CD8-positive, alpha-beta memory T cell (primary cell): ENCODE measurements around the gene ZP1. TPM values are rescaled to one million over a fixed set of nuclear protein-coding genes. Genes with fewer than 3 reads are reported as not detected.
A peak's percentile ranks its signal among the peaks of the same experiment; 100 is the strongest.

Source experiments
- CTCF ChIA-PET: fragments of 350-600 bp; sonication (Branson Sonifier 250); formaldehyde crosslinking; loops from one replicate; lab custom pipeline; 2021; ENCODE audit warnings: antibody characterized with exemption; lab: Charles Lee
- POLR2A ChIA-PET: fragments of 350-600 bp; sonication (Branson Sonifier 250); formaldehyde crosslinking; loops from one replicate; lab custom pipeline; 2021; ENCODE audit warnings: antibody characterized with exemption; lab: Charles Lee
- DNase-seq, 5 donors: peaks; one replicate each; pipeline versions ENCODE4 v3.0.0 to v3.0.0-alpha.2; 2020 to 2022; ENCODE audit warnings: mixed read lengths in 1 of 5
- H3K27ac ChIP-seq: one replicate; pipeline ENCODE4 v1.7.0; 2013; ENCODE audit warnings: low read depth, mild to moderate bottlenecking, low read length, moderate library complexity
- H3K27me3 ChIP-seq: 2 replicates; pipeline ENCODE4 v1.7.0; 2013; ENCODE audit warnings: low read length, mild to moderate bottlenecking; ENCODE audit not compliant: insufficient read depth, poor library complexity, severe bottlenecking
- H3K36me3 ChIP-seq: 2 replicates; pipeline ENCODE4 v1.7.0; 2013; ENCODE audit warnings: mild to moderate bottlenecking, low read length, moderate library complexity; ENCODE audit not compliant: insufficient read depth
- H3K4me1 ChIP-seq: 2 replicates; pipeline ENCODE4 v1.7.0; 2013; ENCODE audit warnings: mild to moderate bottlenecking, low read length, moderate library complexity; ENCODE audit not compliant: insufficient read depth
- H3K4me3 ChIP-seq: 2 replicates; pipeline ENCODE4 v1.7.0; 2013; ENCODE audit warnings: mild to moderate bottlenecking, low read length
- H3K9me3 ChIP-seq: 2 replicates; pipeline ENCODE4 v1.7.0; 2013; ENCODE audit warnings: mild to moderate bottlenecking, low read length
- H3K27ac Mint-ChIP-seq, 8 donors: one replicate each; pipeline ENCODE4 v1.8.0; 2020 to 2021; ENCODE audit warnings: mixed read lengths in 8 of 8, mild to moderate bottlenecking in 6 of 8, inconsistent platforms in 3 of 8, moderate library complexity in 3 of 8
- H3K27me3 Mint-ChIP-seq, 2 donors: one replicate each; pipeline ENCODE4 v1.8.0; 2020 to 2021; ENCODE audit warnings: mixed read lengths in 2 of 2, mild to moderate bottlenecking in 1 of 2, moderate library complexity in 1 of 2
- H3K36me3 Mint-ChIP-seq, 3 donors: one replicate each; pipeline ENCODE4 v1.8.0; 2020 to 2021; ENCODE audit warnings: mixed read lengths in 3 of 3, inconsistent platforms in 1 of 3, mild to moderate bottlenecking in 1 of 3
- H3K4me1 Mint-ChIP-seq, 3 donors: one replicate each; pipeline ENCODE4 v1.8.0; 2020 to 2021; ENCODE audit warnings: mixed read lengths in 3 of 3, inconsistent platforms in 1 of 3, mild to moderate bottlenecking in 1 of 3
- H3K4me3 Mint-ChIP-seq, 7 donors: one replicate each; pipeline ENCODE4 v1.8.0; 2020 to 2021; ENCODE audit warnings: mixed read lengths in 7 of 7, mild to moderate bottlenecking in 6 of 7, moderate library complexity in 4 of 7, inconsistent platforms in 2 of 7
- H3K9me3 Mint-ChIP-seq, 5 donors: one replicate each; pipeline ENCODE4 v1.8.0; 2020 to 2022; ENCODE audit warnings: mixed read lengths in 5 of 5, mild to moderate bottlenecking in 3 of 5, moderate library complexity in 2 of 5, inconsistent platforms in 1 of 5
- polyA plus RNA-seq: library from polyadenylated mRNA; unstranded; fragments of 300-500 nt; fragmentation: Illumina TruSeq; gene quantifications from one replicate; pipeline ENCODE4 v1.2.3, GENCODE V29; 2021
- total RNA-seq, 2 experiments: library from RNA; stranded (reverse); gene quantifications; one replicate each; pipeline ENCODE4 v1.2.3, GENCODE V29; 2021

The ZP1 gene
- total and polyA plus RNA-seq, 3 experiments from 2014 or later = 0.22 TPM; not detected in 2

DNA sequence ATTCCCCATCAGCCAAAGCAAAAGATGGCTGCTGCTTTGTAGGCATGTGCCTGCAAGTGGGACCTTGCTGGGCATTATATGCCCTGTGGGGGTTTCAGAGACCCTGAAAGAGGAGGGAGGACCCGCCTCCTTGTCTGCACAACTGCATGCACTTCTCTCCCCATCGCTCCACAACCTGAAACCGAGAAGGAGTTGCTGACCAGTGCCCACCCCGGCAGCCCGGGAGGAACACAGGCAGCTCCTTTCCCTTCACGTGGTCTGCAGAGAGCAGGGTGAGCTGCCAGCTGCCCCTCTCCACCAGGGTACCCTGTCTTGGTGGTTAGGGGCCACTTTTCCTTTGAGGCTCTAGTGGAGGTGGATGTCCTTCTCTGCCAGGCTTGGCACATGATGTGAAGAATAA, 55.6 kb downstream of the ZP1 start:
- peaks cover 20% of the 10 kb centered on the region for H3K27me3 ChIP-seq
- no peak for DNase-seq
- peaks cover 38% of the 10 kb centered on the region for H3K36me3 ChIP-seq
- no peak overlapping the region for H3K4me3 ChIP-seq
- no peak overlapping the region for H3K27ac ChIP-seq
- peaks cover 8 to 20% of the 10 kb centered on the region in 2 donors for H3K27me3 Mint-ChIP-seq
- peak overlapping the region in 1 of 7 donors; percentile 12 for H3K4me3 Mint-ChIP-seq
- ChIA-PET POLR2A (interaction anchor here (1.1 kb wide), 1 partner anchor 8 kb away, joined by 3 read pairs; no protein-coding TSS in a partner anchor), CTCF (interaction anchor here (1.3 kb wide), 2 partner anchors 92 to 265 kb away, joined by 3 read pairs; no protein-coding TSS in a partner anchor)
- H3K4me1 Mint-ChIP-seq = peaks cover 14 to 32% (median 17%) of the 10 kb centered on the region in 3 donors
- H3K4me1 ChIP-seq = peaks cover 13% of the 10 kb centered on the region
- no peaks in the 10 kb centered on the region for H3K9me3 ChIP-seq
- no peaks in the 10 kb centered on the region for H3K9me3 Mint-ChIP-seq
- H3K27ac Mint-ChIP-seq = no peak overlapping the region
- peaks cover 22 to 50% (median 25%) of the 10 kb centered on the region in 3 donors for H3K36me3 Mint-ChIP-seq

DNA sequence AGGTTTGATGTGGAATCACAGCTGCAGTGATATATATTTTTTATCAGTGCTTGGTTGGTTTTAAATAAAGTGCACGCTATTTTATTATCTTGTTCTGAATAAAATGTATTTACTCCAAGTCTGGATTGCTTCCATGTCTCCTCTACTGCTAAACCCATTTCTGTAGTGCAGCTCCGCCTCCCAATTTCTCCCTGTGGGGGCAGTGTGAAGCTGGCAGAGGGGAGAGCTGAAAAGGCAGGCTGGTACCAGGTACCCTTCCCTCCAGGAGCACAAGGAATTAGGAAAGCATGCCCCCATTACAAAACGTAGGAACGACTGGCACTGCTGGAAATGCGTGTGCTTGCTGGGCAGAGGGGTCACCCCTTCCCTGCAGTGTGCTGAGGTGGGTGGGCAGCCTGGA, 56.0 kb downstream of the ZP1 start:
- Histone ChIP-seq H3K36me3 (peaks cover 34% of the 10 kb centered on the region), H3K27me3 (peaks cover 20% of the 10 kb centered on the region), H3K9me3 (no peaks in the 10 kb centered on the region), H3K4me3 (no peak overlapping the region), H3K4me1 (peaks cover 13% of the 10 kb centered on the region), H3K27ac (no peak overlapping the region)
- Mint-ChIP-seq H3K27me3 (peaks cover 8 to 20% of the 10 kb centered on the region in 2 donors), H3K4me1 (peaks cover 14 to 29% (median 17%) of the 10 kb centered on the region in 3 donors), H3K9me3 (no peaks in the 10 kb centered on the region), H3K4me3 (peak overlapping the region in 5 of 7 donors; percentile 5 to 78 (median 38)), H3K36me3 (peaks cover 22 to 48% (median 25%) of the 10 kb centered on the region in 3 donors), H3K27ac (no peak overlapping the region)
- DNase-seq = no peak
- POLR2A ChIA-PET = interaction anchor here (0.7 to 1.1 kb wide), 2 partner anchors 8 to 18 kb away, joined by 3 read pairs; no protein-coding TSS in a partner anchor
- CTCF ChIA-PET = interaction anchor here (1.3 kb wide), 2 partner anchors 92 to 265 kb away, joined by 3 read pairs; no protein-coding TSS in a partner anchor

DNA sequence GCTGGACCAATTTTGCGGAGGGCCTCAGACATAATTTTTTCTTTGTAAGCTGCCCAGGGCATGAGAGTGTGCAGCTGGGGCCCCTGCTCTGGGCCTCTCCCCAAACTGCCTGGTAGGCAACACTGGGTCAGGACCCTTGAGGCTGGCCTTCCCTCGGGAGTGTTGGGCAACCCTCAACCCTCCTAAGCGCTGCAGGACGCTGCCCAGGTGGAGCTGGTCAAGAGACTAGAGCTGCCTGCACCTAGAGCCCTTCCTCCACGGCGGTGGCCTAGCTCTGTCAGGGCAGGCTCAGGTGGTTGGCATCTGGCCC, 56.4 kb downstream of the ZP1 start:
- CTCF ChIA-PET = interaction anchor here (1.0 to 1.3 kb wide), 3 partner anchors 24 to 264 kb away, joined by 3 read pairs; no protein-coding TSS in a partner anchor
- H3K9me3 Mint-ChIP-seq = no peaks in the 10 kb centered on the region
- Histone ChIP-seq H3K36me3 (peaks cover 33% of the 10 kb centered on the region), H3K9me3 (no peaks in the 10 kb centered on the region), H3K27me3 (peaks cover 20% of the 10 kb centered on the region), H3K4me1 (peaks cover 13% of the 10 kb centered on the region), H3K4me3 (no peak overlapping the region), H3K27ac (no peak overlapping the region)
- H3K4me1 Mint-ChIP-seq = peaks cover 14 to 29% (median 17%) of the 10 kb centered on the region in 3 donors
- POLR2A ChIA-PET = interaction anchor here (0.7 to 1.1 kb wide), 2 partner anchors 9 to 18 kb away, joined by 3 read pairs; no protein-coding TSS in a partner anchor
- DNase-seq = no peak
- H3K36me3 Mint-ChIP-seq = peaks cover 22 to 47% (median 25%) of the 10 kb centered on the region in 3 donors
- H3K27me3 Mint-ChIP-seq = peaks cover 8 to 20% of the 10 kb centered on the region in 2 donors
- peak overlapping the region in 1 of 8 donors; percentile 29 for H3K27ac Mint-ChIP-seq
- peak overlapping the region in 6 of 7 donors; percentile 35 to 78 (median 53) for H3K4me3 Mint-ChIP-seq

DNA sequence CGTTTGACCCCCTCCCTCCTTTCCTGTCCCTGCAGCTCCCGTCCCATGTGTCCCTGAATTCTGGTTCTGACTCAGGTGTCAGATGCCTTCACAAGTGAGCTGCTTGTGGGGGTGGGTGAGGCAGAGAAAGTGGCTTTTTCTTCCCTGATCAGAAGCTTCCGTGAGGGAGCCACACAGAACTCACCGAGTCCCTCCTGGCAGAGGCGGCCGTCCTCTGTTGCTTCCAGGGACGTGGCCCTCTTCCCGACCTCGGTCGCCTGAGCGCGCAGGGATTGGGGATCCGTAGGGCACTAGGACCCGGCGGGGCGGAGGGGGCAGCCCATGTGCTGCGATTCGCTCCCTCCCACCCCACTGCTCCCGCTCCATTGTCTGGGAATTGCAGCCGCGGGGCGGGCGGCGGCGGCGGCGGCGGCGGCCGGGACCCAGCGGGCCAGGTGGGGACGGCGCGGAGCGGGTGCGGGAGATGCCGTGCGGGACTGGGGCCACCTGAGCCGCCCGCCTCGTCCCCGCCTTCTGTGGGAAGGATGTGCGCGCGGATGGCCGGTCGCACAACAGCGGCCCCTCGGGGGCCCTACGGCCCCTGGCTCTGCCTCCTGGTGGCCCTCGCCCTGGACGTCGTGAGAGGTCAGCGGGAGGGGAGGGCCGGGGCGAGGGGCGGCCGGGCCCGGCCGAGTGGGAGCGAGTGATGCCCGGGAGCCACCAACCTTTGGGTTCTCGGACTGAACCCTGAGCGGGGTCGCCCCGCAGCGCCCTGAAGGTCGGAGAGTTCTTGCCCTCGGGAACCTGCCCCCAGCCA, 57.0 kb downstream of the ZP1 start, which contains the start of gene TMEM132A:
Gene TMEM132A, plus strand, starts transcription at position 351 of the 796 bp plus-strand sequence. Its CDS starts 174 bp downstream, at position 525.
- Mint-ChIP-seq H3K36me3 (peaks cover 22 to 42% (median 25%) of the 10 kb centered on the region in 3 donors), H3K4me1 (peaks cover 14 to 24% (median 17%) of the 10 kb centered on the region in 3 donors), H3K9me3 (no peaks in the 10 kb centered on the region), H3K4me3 (peak within 1 kb of the TSS; percentile 8 to 89 (median 70)), H3K27me3 (peaks cover 10 to 20% of the 10 kb centered on the region in 2 donors), H3K27ac (peak within 1 kb of the TSS in 5 of 8 donors; percentile 18 to 56 (median 43))
- ChIA-PET POLR2A (interaction anchor here (0.6 to 1.1 kb wide), 3 partner anchors 9 to 19 kb away, joined by 3 read pairs; no protein-coding TSS in a partner anchor), CTCF (interaction anchor here (1.0 to 1.3 kb wide), 3 partner anchors 25 to 264 kb away, joined by 3 read pairs; no protein-coding TSS in a partner anchor)
- Histone ChIP-seq H3K27ac (no peak within 1 kb of the TSS), H3K4me1 (peaks cover 13% of the 10 kb centered on the region), H3K27me3 (peaks cover 20% of the 10 kb centered on the region), H3K9me3 (no peaks in the 10 kb centered on the region), H3K4me3 (no peak within 1 kb of the TSS), H3K36me3 (peaks cover 32% of the 10 kb centered on the region)
- DNase-seq = no peak

Other genes starting within 250 kb of the ZP1 start
- not detected for gene MS4A8, start 167.9 kb upstream of the ZP1 start, total RNA-seq
- not detected for gene MS4A8, start 167.9 kb upstream of the ZP1 start, polyA plus RNA-seq
- gene MS4A18, start 142.8 kb upstream of the ZP1 start, total RNA-seq = not detected
- not detected for gene MS4A18, start 142.8 kb upstream of the ZP1 start, polyA plus RNA-seq
- gene MS4A15, start 110.7 kb upstream of the ZP1 start, total RNA-seq = not detected
- not detected for gene MS4A15, start 110.7 kb upstream of the ZP1 start, polyA plus RNA-seq
- not detected for gene MS4A10, start 82.2 kb upstream of the ZP1 start, total RNA-seq
- not detected for gene MS4A10, start 82.2 kb upstream of the ZP1 start, polyA plus RNA-seq
- gene CCDC86, start 25.4 kb upstream of the ZP1 start, total RNA-seq = 100 to 1,000 TPM; 122 to 124 TPM
- gene CCDC86, start 25.4 kb upstream of the ZP1 start, polyA plus RNA-seq = 21.8 TPM
- gene PTGDR2, start 11.6 kb upstream of the ZP1 start, total RNA-seq = under 1 TPM; 0.28 to 0.42 TPM
- gene PTGDR2, start 11.6 kb upstream of the ZP1 start, polyA plus RNA-seq = 2.2 TPM
- gene PRPF19, start 39.0 kb downstream of the ZP1 start, total RNA-seq = 100 to 1,000 TPM; 201 to 204 TPM
- gene PRPF19, start 39.0 kb downstream of the ZP1 start, polyA plus RNA-seq = 19.0 TPM
- gene TMEM109, start 46.6 kb downstream of the ZP1 start, total RNA-seq = 100 to 1,000 TPM; 144 to 147 TPM
- gene TMEM109, start 46.6 kb downstream of the ZP1 start, polyA plus RNA-seq = 396 TPM
- gene TMEM132A, start 56.9 kb downstream of the ZP1 start, total RNA-seq = under 1 TPM; 0.68 to 0.73 TPM
- not detected for gene TMEM132A, start 56.9 kb downstream of the ZP1 start, polyA plus RNA-seq
- gene SLC15A3, start 84.6 kb downstream of the ZP1 start, total RNA-seq = 1 to 10 TPM; 1.2 to 1.5 TPM
- not detected for gene SLC15A3, start 84.6 kb downstream of the ZP1 start, polyA plus RNA-seq
- gene CD6, start 104.1 kb downstream of the ZP1 start, total RNA-seq = 100 to 1,000 TPM; 229 to 233 TPM
- gene CD6, start 104.1 kb downstream of the ZP1 start, polyA plus RNA-seq = 156 TPM
- 100 to 1,000 TPM; 169 to 175 TPM for gene CD5, start 234.9 kb downstream of the ZP1 start, total RNA-seq
- 156 TPM for gene CD5, start 234.9 kb downstream of the ZP1 start, polyA plus RNA-seq